Right kidney (tissue), 1 donor: ENCODE results near the gene CCDC138.

Source experiments
- DNase-seq: peaks from one replicate; pipeline ENCODE4 v3.0.0-alpha.2; 2016

The CCDC138 gene

GRCh38 chr2:108825736-108826135 lies 39.2 kb downstream of the CCDC138 start:
- no peak for DNase-seq

- DNase-seq: no peak
Observed at GRCh38 chr2:108829578-108830310, 43.2 kb downstream of the CCDC138 start.

DNA sequence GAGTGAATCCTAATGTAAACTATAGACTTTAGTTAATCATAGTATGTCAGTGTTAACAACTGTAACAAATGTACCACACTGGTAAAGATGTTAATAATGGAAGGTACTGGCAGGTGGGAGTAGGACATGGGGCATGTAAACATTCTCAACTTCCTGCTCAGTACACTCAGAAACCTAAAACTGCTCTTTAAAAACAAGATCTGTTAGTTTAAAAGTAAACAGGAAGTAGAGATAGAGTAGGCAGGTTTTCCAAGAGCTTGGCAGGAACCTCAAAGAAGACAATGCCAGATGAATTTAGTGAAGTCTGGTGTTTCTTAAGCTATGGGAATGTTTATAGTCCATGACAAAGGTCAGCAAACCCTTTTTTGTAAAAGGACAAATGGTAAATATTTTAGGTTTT lies 46.6 kb downstream of the CCDC138 start:
- no peak for DNase-seq

DNA sequence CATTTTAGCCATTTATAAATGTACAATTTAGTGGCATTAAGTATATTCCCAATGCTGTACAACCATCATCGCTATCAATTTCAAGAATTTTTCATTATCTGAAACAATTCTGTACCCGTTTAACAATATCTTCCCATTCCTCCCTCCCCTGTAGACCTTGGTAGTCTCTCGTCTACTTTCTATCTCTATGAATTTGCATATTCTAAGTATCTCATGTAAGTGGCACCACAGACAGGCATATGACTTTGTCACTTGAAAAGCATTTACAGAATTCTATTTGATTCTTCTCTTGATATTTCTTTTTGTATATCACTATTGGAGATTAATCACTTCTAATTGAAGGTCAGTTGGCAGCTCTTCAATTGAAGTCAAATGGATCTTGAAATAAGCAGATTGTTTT lies 48.0 kb downstream of the CCDC138 start:
- DNase-seq: no peak

DNA sequence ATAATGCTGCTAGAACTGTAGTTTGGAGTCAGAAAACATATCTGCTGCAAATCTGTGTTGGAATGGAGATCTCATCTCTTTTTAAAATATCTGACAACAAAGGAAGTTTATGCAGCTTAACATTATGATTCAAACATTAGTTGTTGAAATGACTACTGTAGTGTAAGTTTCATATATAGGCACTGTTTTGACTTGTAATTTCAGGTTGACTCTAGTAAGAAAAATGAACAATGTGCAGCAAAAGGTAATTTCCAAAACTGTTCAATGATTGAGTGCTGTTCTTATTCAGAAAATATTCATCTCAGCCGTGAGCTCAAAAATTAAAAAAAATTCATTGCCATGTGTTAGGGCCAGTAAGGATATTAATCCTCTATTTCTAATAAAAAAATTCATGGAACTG lies 48.5 kb downstream of the CCDC138 start:
- no peak for DNase-seq

- no peak for DNase-seq
Observed at GRCh38 chr2:108837198-108837597, 50.6 kb downstream of the CCDC138 start.

DNA sequence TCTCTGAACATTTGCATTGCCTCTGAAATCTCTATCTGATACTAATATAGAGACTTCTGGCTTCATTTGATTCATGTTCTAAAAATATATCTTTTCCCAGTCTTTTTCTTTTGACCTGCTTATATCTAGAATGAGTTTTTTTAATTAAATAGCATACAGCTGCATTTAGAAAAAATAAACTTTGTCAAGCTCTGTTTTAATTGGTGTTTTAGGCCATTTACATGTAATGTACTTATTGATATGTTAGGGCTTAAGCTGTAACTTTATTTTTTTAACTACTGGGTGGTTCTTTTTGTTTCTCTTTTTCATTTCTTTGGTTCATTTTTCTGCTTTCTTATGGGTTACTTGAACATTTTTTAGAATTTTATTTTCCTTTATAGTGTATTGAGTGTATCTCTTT lies 54.9 kb downstream of the CCDC138 start:
- no peak for DNase-seq

GRCh38 chr2:108845923-108846322 lies 59.4 kb downstream of the CCDC138 start:
- DNase-seq: no peak

DNA sequence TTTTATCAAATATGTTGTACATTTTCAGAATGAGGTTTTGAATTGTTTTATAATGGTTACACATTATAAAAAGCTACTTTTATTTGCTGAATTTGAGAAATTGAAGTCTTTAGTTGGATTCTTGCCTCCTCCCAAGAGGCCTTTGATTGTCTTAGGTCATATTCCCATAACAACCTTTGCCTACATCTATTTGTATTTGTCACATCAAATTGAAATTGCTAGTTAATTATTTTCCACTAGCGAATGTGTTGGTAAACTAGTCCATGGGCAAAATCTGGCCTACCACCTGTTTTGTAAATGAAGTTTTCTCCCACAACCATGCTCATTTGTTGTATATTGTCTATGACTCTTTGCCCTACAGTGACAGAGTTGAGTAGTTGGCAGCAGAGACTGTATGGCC lies 60.4 kb downstream of the CCDC138 start:
- no peak for DNase-seq

DNA sequence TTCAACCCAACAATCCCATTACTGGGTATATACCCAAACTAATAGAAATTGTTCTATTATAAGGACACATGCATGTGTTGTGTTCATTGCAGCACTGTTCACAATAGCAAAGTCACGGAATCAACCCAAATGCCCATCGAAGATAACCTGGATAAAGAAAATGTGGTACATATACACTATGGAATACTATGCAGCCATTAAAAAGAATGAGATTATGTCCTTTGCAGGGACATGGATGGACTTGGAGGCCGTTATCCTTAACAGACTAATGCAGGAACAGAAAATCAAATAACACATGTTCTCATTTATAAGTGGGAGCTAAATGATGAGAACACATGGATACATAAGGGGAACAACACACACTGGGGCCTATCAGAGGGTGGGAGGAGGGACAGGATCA lies 65.8 kb downstream of the CCDC138 start:
- no peak for DNase-seq

- no peak for DNase-seq
Observed at GRCh38 chr2:108853421-108853820, 66.8 kb downstream of the CCDC138 start.

GRCh38 chr2:108854484-108854883 lies 67.9 kb downstream of the CCDC138 start:
- DNase-seq: no peak

DNA sequence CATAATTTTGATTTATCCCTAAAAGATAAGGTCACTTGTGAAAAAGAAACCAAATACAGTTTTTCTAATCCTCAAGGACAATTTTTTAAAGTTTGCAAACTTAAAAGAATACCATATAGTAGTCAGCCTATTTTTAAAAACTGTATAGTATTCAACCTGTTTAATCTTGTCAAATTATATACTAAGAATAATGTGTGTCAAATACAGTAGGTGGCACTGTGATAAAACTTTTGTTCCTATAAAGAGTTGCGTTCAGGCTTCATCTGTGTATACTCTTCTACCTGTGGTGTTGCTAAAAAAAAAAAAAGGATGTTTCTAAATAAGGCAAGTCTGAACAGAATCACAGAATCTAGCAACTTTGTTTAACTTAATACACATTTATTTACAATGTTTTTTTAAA lies 68.6 kb downstream of the CCDC138 start:
- DNase-seq: no peak

DNA sequence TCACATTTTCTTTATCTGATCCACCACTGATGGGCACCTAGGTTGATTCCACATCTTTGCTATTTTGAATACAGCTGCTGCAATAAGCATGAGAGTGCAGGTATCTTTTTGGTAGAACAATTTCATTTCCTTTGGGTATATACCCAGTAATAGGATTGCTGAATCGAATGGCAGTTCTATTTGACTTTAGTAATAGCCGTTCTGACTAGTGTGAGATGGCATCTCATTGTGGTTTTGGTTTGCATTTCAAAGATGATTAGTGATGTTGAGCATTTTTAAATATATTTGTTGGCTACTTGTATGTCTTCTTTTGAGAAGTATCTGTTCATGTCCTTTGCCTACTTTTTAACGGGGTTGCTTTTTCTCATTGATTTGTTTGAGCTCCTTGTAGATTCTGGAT lies 72.3 kb downstream of the CCDC138 start:
- no peak for DNase-seq

- DNase-seq: no peak
Observed at GRCh38 chr2:108866041-108866440, 79.5 kb downstream of the CCDC138 start.

DNA sequence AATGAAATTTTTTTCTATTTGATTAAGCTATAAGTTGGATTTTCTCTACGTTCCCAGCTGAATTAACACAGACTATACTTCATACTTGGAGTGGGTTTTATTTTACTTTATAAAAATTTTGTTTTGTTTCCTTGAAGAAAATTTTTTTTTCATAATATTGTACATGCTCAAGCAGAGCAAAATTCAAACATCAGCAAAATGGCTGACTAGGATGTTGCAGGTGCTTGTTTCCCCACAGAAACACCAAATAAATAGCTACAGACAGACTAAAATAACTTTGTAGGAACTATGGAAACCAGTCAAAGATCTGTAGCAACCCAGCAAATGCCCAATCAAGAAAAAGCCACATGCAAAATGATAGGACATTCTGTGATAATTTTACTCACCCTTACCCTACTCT lies 82.3 kb downstream of the CCDC138 start:
- no peak for DNase-seq

DNA sequence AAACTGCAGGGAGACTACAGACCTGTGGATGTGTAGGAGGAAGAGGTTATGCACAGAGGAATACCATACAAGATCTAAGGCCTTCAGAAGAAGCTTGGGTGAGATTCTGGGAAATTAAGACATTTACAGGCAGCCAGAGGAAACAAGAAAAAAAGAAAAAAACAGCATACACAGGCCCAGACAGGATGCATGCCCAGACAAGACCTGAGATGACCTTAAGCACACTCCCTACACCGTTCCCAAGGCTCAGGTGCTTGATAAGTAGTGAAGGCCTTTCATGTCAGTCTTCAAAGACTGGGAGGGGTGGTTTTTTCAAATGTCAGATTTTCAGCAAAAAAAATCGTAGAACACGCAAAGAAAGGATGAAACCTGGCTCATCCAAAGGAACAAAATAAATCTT lies 83.0 kb downstream of the CCDC138 start:
- no peak for DNase-seq

GRCh38 chr2:108870069-108870644 lies 83.6 kb downstream of the CCDC138 start:
- DNase-seq: no peak

GRCh38 chr2:108877506-108877905 lies 90.9 kb downstream of the CCDC138 start:
- DNase-seq: no peak

DNA sequence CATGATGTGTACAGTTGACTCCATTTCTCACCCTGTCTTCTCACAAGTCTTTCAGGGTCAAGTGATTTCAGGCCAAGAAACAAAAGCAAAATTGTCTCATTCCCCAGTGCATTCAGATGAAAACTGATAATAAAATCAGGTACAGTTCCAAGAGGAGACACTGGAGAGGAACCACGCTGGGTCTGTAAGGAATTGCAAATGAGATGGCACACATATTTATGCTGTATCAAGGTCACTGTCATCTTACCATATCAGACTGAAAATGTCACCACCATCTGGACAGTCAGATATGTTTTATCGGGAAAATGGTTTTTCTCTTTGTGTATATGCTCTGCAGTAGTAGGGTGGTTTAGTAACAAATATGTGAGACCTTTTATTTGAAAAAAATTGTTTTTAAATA lies 91.7 kb downstream of the CCDC138 start:
- DNase-seq: no peak

- DNase-seq: no peak
Observed at GRCh38 chr2:108884619-108885018, 98.0 kb downstream of the CCDC138 start.

GRCh38 chr2:108889907-108890306 lies 103.3 kb downstream of the CCDC138 start:
- no peak for DNase-seq

- DNase-seq: no peak
Observed at GRCh38 chr2:108893277-108893676, 106.7 kb downstream of the CCDC138 start.

- no peak for DNase-seq
Observed at GRCh38 chr2:108894766-108895165, 108.2 kb downstream of the CCDC138 start.

DNA sequence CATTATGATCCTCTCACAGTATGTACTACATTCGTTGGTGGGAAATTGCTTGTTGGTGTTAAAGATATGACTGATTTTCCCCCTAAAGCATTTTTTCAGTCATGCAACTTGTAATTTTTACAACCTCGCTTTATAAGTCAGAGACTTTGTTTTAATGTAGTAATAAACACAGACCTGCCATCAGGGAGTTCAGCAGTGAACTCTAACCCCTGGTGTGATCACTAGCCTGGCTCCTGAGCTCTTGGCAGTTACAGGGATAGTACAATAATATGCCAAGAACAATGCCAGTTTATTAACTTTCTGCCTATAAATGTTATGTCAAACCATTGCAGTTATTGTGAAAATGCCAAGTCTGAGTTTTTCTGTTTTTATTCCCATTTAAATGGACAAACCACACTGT lies 108.6 kb downstream of the CCDC138 start:
- DNase-seq: no peak
